ENCODE data around the gene MELK.
"Not testable (repeated sequence)": the region's sequence is repeated elsewhere in the genome, so short reads cannot be mapped to it uniquely, and the experiment has no call there.

The MELK gene

GRCh38 chr9:36572515-36573418 lies at the start of gene MELK:
Gene MELK, plus strand, starts transcription at chr9:36572895. Its CDS starts 8,787 bp downstream, at chr9:36581682.
- DNase-seq: peak; percentile 78 to 84

DNA sequence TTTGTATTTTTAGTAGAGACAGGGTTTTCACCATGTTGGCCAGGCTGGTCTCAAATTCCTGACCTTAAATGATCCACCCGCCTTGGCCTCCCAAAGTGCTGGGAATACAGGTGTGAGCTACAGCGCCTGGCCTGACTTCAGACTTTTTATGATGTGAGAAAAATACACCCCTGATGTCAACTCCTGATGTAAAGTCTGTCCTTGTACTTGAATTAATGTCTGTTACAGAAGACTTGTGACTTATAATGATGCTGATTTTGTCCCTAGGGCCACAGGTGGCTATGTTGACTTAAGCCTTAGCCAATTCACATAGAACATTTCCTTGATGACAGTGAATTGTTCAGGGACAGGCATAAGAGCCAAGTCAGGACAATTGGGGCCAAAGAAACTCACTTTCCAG lies 42.5 kb upstream of the MELK start:
- DNase-seq: no peak

- DNase-seq: no peak
Measured at GRCh38 chr9:36532353-36532752, 40.3 kb upstream of the MELK start.

- not testable (repeated sequence) for DNase-seq
Measured at GRCh38 chr9:36533726-36534125, 39.0 kb upstream of the MELK start.

DNA sequence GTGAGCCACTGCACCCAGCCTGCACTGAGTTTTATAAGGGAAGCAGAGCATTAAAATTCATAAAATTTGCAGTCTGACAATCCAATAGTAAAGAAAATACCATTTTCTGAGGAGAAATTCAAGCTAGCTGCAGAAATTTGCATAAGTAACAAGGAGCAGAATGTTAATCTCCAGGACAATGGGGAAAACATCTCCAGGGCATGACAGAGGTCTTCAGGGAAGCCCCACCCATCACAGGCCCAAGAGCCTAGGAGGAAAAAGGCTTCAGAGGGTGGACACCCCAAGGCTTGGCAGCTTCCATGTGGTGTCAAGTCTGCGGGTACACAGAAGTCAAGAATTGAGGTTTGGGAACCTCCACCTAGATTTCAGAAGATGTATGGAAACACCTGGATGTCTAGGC lies 37.6 kb upstream of the MELK start:
- no peak for DNase-seq

GRCh38 chr9:36537861-36538260 lies 34.8 kb upstream of the MELK start:
- DNase-seq: no peak

DNA sequence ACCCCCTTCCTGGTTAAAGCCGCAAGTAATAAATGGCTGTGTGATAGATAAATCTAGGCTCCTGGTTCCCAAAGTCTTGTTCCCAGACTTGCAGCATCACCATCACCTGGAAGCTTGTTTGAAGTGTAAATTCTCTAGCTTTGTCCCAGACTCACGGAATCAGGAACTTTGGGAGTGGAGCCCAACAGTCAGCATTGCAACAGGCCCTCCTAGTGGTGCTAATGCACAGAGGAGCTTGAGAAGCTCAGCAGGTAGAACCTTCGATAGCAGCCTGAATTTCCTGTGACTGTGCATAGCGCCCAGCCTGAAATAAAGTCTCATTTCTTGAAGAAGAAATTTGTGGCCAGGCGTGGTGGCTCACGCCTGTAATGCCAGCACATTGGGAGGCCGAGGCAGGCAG lies 30.3 kb upstream of the MELK start:
- DNase-seq: no peak

DNA sequence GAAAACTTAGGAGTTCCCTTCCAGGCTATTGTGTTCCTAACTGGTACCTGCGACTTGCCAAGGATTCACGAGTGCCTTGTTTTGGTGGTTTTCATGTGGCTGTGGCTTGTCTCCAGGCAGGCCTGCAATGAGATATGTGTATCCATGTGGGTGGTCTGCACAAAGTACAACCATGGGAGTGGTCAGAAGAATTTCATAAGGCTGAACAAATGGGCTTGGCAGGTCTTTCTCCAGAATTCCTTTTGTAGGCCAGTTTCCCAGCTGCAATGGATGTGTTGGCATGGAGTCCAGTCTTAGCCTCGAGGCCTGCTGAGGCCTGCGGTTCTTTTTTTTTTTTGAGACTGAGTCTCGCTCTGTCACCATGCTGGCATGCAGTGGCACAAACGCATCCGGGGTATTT lies 28.8 kb upstream of the MELK start:
- no peak for DNase-seq

DNA sequence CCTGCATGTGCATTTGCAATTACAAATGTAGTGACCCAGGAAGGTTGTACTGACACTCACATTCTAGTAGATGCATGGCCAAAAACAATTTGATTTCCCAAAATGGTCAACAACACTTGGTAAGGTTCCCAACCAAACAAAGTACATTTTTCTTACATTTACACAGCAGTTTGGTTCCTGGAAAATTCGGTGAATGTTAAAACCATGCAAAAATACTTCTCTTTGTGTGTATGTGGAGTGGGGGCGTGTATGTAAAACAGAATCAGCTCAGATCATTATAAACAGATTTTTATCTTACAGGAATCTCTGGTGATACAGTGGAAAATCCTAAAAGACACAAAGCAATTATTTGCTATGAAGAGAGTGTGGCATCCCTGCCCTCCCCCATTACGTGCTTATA lies 25.1 kb upstream of the MELK start:
- no peak for DNase-seq

DNA sequence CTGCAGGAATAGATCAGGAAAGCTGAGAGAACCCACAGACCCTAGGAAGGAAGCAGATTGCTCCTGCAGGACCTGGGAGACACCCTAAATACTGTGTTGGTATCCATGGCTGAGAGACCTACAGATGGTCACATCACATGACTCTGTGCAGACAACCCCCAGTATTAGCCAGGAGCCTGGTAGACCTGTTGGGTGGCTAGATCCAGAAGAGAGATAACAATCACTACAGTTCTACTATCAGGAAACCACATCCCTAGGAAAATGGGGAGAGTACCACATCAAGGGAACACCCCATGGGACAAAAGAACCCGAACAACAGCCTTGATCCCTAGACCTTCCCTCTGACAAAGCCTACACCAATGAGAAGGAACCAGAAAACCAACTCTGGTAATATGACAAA lies 24.2 kb upstream of the MELK start:
- DNase-seq: no peak

GRCh38 chr9:36550135-36550534 lies 22.6 kb upstream of the MELK start:
- DNase-seq: no peak

DNA sequence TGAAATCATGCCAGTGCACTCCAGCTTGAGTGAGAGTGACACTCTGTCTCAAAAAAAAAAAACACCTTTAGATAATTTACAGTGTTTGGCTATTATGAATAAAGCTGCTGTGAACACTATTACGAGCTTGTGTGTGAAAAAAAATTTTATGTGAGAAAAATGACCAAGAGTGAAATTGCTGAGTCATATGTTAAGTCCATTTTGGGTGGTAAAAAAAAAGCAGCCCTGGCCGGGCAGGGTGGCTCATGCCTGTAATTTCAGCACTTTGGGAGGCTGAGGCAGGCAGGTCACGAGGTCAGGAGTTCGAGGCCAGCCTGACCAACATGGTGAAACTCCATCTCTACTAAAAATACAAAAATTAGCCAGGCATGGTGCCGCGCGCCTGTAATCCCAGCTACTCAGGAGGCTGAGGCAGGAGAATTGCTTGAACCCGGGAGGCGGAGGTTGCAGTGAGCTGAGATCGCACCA lies 22.0 kb upstream of the MELK start:
- DNase-seq: not testable (repeated sequence)

DNA sequence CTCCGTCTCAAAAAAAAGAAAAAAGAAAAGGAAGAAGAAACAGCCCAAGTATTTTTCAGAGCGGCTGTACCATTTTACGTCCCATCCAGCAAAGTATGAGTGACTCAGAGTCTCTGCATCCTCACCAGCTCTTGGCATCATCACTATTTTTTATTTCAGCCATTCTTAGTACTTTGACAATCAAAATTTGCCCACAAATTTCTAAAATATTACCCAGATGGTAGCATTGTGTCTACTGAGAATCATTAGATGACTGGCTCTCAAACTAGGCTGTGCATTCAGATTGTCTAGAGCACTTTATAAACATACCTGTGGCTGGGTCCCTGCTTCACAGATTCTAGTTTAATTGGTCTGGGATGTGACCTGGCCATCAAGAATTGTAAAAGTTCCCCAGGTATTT lies 21.6 kb upstream of the MELK start:
- DNase-seq: no peak

DNA sequence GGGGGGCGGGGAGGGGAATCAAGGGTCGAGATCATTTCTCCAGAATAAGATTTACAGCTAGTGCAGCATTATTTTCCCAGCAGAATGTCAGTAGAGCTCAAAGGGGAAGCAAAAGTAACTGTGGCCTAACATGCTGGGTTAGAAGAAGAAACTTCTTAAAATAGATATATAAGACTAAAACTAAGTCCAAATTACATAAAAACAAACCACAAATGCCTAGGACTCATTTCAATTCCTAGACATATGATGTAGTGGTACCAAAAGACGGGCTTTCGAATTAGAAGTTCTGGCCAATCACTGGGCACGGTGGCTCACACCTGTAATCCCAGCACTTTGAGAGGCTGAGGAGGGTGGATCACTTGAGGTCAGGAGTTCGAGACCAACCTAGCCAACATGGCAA lies 20.8 kb upstream of the MELK start:
- no peak for DNase-seq

DNA sequence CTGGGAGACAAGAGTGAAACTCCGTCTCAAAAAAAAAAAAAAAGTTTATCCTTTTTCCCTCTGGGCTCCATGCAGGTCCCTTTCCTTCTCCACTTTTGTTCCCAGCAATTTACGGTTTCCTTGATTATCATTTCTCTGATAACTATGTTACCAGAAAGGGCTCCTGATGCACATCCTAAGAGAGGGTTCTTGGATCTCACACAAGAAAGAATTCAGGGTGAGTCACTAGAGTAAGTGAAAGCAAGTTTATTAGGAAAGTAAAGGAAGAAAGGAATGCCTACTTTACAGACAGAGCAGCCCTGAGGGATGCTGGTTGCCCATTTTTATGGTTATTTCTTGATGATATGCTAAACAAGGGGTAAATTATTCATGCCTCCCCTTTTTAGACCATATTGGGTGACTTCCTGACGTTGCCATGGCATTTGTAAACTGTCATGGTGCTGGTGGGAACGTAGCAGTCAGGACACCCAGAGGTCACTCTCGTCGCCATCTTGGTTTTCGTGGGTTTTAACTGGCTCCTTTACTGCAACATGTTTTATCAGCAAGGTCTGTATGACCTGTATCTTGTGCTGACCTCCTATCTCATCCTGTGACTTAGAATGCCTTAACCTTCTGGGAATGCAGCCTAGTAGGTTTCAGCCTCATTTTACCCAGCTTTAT lies 13.5 kb upstream of the MELK start:
- DNase-seq: no peak

DNA sequence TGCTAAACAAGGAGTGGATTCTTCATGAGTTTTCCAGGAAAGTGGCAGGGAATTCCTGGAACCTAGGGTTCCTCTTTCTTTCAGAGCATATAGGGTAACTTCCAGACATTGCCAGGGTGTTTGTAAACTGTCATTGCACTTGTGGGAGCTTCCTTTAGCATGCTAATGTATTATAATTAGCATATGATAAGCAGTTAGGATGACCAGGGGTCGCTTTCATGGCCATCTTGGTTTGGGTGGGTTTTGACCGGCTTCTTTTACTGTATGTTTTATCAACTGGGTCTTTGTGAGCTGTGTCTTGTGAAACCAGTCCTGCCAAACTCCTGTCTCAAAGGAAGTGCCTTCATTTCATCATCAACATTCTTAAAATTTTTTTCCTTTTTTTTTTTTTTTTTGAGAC lies 11.9 kb upstream of the MELK start:
- no peak for DNase-seq

DNA sequence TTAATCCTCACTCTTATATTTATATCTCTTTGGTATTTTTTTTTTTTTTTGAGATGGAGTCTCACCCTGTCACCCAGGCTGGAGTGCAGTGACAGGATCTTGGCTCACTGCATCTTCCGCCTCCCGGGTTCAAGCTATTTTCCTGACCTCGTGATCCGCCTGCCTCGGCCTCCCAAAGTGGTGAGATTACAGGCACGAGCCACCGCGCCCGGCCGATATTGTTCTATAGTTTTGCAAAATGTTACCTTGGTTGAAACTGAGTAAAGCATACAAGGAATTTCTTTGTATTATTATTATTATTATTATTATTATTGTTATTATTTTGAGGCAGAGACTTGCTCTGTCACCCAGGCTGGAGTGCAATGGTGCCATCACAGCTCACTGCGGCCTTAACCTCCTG lies 9.9 kb upstream of the MELK start:
- DNase-seq: not testable (repeated sequence)

DNA sequence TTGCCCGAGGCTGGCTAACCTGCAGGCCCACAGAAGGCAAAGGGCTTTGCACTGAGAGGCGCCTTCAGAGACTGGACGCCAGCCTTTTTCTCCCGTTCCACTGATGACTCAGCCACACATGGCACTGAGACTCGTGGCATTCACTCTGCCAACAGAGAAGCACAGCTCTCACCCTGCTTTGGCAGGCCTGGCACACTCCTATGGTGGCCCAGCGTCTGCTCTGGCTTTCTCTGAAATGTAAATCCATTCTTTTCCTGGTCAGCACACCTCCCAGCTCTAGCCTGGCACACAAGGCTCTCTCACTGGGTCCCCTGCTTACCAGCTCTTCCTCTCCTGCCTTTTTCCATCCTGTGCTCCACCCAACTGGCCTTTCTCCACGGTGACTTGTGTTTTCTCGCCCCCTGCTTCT lies 5.9 kb upstream of the MELK start:
- DNase-seq: no peak

- not testable (repeated sequence) for DNase-seq
Measured at GRCh38 chr9:36568681-36569080, 4.0 kb upstream of the MELK start.

DNA sequence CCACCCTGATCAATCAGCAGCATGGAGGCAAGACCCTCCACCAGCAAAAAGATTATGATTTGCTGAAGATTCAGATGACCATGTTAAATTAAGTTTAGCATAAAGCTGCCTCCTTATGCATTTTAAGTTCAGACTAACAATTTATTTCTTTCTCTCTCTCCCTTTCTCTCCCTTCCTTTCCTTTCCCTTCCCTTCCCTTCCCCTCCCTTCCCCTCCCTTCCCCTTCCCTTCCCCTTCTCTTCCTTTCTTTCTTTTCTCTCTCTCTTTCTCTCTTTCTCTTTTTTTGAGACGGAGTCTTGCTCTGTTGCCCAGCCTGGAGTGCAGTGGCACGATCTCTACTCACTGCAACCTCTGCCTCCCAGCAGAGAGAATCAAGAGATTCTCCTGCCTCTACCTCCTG lies 1.4 kb upstream of the MELK start:
- no peak for DNase-seq

GRCh38 chr9:36574045-36574444 lies 1.4 kb downstream of the MELK start:
- DNase-seq: not testable (repeated sequence)

DNA sequence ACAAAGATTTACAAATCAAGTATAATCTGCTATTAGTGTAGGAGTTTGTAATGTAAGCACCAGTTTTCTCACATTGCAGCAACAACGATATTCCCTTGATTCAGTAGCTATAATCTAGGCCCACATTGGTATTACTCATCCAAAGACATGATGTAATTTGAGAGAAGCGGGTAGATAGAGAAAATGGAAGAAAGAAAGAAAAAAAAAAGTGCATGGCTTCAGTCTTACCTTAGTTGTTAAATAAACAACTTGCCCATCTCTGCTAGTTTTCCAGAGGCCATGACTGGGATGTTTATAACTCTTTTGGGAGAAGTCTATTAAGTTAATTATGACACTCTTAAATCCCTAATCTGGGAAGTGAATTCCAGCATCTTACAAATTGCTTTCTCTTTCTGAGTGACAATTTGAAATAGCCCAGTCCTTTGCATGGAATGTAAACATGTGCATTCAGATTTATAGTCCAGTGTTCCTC lies 2.8 kb downstream of the MELK start:
- DNase-seq: no peak

DNA sequence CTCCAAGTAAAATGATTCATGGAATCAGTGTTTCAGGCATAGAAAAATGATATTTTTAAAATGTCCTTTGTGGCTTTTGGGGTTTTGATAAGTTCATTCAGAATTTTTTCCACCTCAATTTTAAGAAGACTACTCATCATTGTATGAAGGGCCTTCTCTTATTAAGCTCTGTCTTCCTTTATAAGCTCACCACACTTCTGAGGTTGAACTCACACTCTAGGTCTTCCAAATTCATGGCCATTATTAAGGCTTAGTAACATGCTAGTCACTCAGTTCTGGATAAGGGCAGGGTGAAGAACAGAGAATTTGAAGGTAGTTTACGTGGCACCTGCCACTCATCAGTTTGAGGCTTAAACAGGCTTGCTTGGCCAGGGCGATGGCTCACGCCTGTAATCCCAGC lies 4.2 kb downstream of the MELK start:
- DNase-seq: no peak
